Gastrocnemius medialis (tissue), 4 donors: Measurements from ENCODE around the gene PAH.

ENCODE experiments used
- POLR2A ChIP-seq, 2 donors: fragments of 450-650 bp; IDR thresholded peaks; one replicate each; pipeline ENCODE4 v1.6.1; 2017; ENCODE audit warnings: antibody characterized with exemption in 2 of 2, mild to moderate bottlenecking in 2 of 2, moderate library complexity in 2 of 2
- TF ChIP-seq, protein P1 (sequence below), 5 experiments: fragments of 450-650 bp in 3 of 5; fragments of 200-600 bp in 2 of 5; sonication (generic) in 2 of 5; IDR thresholded peaks in 4 of 5; conservative IDR thresholded peaks in 1 of 5; 1 replicate in 4 of 5; 2 replicates in 1 of 5; pipeline ENCODE4 v1.5.1; 2016 to 2019; ENCODE audit warnings: antibody characterized with exemption in 5 of 5, mild to moderate bottlenecking in 3 of 5, moderate library complexity in 3 of 5

DNA sequence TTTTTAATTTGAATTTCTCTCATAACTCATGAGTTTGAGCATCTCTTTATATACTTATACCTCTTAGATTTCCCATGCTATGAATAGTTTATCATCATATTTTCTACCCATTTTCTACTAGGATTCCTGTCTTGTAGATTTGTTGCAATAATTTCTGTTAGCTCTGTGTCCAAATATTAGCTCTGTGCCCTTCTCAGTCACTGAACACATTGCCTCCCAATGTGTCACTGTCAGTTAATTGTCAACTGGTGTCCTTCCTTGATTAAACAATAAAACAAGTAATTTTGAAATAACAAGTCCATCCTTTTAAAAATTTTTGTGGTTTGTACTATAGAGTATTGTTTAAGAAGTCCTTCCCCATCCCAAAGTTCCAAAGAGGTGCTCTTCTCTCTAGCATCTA, 4.2 kb upstream of the PAH start:
- no peak for TF ChIP-seq POLR2A (IDR thresholded peaks at IDR 0.05)
- TF ChIP-seq, protein P1, sequence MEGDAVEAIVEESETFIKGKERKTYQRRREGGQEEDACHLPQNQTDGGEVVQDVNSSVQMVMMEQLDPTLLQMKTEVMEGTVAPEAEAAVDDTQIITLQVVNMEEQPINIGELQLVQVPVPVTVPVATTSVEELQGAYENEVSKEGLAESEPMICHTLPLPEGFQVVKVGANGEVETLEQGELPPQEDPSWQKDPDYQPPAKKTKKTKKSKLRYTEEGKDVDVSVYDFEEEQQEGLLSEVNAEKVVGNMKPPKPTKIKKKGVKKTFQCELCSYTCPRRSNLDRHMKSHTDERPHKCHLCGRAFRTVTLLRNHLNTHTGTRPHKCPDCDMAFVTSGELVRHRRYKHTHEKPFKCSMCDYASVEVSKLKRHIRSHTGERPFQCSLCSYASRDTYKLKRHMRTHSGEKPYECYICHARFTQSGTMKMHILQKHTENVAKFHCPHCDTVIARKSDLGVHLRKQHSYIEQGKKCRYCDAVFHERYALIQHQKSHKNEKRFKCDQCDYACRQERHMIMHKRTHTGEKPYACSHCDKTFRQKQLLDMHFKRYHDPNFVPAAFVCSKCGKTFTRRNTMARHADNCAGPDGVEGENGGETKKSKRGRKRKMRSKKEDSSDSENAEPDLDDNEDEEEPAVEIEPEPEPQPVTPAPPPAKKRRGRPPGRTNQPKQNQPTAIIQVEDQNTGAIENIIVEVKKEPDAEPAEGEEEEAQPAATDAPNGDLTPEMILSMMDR (IDR thresholded peaks at IDR 0.05 in 4 of 5, conservative IDR thresholded peaks at IDR 0.05 in 1 of 5): no peak
